Measurements from ENCODE around the gene RNF31.

RNF31 gene

DNA sequence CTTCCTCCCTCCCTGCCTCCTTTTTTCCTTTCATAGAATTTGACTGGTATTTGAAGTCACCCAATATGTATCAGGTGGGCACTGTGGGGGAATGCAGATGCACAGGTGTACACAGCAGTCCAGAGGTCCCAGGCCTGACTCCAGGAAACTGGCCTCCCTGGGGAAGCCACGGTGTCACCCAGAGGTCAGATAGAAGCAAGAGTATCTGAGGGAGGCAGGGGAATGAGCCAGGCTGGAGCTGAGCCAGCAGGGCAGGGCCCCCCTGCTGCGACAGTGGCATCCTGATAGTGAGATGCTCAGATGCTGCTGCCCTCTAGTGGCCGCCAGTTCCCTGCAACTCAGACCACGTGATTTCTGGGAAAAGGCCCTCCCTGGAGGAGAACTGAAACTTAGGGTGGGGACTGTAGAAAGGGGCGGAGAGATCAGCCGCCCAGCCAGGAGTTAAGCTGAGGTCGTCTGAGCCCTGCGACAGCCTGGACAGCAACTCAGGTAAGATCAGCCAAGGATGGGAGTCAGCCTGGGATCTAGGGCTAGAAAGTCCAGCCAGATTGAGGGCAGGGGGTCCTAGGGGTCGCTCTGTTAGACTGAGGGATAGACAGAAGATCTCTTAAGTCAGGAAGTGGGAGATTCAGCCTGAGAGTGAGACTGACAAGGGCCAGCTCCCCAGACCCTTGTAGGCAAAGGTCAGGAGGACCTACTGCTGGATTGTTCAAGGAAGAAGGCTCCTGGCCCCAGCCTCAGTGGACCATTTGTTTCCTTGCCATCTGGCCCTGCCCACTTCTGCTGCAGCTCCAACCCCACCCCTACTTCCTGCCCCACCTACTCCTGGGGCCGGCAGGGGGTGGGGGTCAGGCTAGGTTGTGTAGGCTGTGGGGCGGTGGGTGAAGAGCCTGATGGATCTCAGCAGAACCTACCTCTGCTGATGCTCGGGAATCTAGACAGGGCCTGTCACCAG is 13.8 kb downstream of the RNF31 start, which contains the start of gene IRF9:
TSS of gene IRF9 (plus strand) at position 416 of the 955 bp plus-strand sequence. CDS start 880 bp downstream, outside the sequence.
- peak; percentile 96 for DNase-seq

DNA sequence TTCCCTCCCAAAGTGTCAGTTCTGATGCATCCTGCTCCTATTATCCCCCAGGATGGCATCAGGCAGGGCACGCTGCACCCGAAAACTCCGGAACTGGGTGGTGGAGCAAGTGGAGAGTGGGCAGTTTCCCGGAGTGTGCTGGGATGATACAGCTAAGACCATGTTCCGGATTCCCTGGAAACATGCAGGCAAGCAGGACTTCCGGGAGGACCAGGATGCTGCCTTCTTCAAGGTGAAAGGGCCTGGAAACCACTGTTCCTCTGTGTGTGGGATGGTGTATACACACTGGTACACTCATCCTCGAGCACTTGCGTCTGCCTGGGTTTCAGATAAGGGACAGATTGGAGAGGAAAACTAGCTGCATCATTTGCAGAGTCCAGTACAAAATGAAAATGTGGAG is 14.8 kb downstream of the RNF31 start:
- no peak for DNase-seq

DNA sequence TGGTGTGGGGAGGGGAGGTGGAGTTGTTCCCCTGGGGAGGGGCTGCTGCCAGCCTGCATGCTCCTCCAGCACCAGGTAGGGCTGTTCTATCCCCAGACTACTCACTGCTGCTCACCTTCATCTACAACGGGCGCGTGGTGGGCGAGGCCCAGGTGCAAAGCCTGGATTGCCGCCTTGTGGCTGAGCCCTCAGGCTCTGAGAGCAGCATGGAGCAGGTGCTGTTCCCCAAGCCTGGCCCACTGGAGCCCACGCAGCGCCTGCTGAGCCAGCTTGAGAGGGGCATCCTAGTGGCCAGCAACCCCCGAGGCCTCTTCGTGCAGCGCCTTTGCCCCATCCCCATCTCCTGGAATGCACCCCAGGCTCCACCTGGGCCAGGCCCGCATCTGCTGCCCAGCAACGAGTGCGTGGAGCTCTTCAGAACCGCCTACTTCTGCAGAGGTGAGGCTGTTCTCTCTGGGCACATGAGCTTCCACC is 17.3 kb downstream of the RNF31 start:
- no peak for DNase-seq

DNA sequence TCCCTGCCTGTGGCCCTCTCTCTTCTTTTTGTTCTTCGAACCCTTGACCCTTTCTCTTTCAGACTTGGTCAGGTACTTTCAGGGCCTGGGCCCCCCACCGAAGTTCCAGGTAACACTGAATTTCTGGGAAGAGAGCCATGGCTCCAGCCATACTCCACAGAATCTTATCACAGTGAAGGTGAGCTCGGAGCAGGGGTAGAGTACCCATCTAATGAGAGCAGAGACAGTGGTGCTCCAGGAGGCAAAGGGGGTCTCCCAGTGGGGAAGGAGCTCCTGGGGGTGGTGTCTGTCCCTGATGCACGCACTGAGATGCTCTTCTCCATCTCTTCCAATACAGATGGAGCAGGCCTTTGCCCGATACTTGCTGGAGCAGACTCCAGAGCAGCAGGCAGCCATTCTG is 18.5 kb downstream of the RNF31 start:
- no peak for DNase-seq

DNA sequence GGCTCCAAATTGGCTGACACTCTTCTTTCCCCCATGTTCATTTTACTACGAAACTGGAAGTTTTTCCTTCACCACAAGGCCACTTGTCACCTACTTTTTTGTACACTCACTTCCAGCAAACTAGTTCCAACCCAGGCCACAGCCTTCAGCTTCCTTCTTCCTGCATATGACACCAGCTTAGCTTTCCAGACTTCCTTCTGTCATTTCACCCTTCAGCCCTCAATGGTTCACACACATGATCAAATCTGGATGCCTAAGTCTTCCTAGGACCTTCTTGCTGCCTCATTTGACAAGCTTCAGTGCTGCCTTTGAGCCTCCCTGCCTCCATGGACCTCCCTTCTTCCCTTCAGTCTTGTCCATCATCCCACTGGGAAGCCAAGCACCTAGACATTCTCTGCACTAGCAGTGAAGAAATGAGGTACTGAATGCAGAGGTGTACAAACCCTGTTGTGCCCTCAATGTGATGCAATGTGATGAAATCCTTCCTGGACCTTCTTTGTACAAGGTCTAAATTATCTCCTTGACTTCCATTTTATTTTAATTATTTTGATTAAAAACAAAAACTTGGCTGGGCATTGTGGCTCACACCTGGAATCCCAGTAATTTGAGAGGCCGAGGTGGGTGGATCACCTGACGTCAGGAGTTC is 20.3 kb downstream of the RNF31 start:
- DNase-seq, result no peak

DNA sequence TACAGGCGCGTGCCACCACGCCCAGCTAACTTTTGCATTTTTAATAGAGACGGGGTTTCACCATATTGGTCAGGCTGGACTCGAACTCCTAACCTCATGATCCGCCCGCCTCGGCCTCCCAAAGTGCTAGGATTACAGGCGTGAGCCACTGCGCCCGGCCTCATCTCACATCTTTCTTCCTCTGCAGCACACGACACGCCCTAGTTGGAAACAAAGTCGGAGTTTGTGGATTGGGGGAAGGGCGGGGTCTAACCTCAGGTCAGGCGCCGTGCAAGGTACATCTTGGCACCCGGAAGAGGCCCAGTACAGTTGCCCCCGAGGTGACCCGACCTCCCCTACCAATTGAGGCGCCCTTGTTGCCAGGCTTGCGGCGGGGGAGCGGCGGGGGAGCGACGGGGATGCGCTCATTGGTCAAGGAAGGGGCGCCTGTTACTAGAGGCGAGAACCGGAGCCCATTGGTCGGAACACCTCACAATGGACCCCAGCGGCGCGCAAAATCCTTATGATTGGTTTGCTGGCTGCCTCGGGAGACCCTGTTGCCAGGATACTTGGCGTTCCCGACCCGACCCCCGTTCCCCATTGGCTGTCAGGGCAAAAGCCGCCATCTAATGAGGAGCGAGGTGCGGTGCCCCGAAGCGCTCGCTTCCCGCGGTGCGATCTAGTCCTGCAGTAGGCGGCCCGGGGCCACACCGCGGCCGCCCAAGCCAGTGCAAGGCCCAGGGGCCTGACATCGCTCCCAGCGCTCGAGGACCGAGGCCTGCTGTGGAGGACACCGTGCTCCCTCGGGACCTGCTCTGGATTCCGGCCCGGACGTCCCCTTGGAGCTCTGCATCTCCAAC is 24.3 kb downstream of the RNF31 start, which contains the start of gene REC8:
TSS of gene REC8 (plus strand) at position 659 of the 839 bp plus-strand sequence. CDS start 473 bp downstream, outside the sequence.
- peak; percentile 99 for DNase-seq

DNA sequence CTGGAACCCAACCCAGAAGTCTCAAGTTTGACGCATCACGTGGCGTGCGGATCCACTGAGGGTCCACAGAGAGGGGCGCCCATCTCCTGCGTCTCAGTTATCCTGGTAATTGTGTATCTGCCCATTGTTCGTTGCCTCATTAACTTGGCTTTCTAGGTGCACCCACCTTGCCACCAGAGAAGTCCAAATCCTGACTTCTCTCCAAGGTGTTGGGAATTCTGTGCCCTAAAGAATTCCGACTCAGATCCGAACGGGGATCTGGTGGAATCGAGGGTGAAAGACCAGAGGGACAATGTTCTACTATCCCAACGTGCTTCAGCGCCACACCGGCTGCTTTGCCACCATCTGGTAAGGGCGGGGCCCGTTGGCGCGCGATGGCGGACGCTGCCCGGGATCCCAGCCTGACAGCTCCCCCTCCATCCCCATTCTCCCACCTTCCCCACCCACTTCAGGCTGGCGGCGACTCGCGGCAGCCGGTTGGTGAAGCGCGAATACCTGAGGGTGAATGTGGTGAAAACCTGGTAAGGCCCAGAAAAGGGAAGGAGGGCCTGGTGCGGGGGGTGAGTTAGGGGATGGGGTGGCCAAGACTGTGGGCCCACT is 25.1 kb downstream of the RNF31 start:
- DNase-seq, result peak; percentile 57

DNA sequence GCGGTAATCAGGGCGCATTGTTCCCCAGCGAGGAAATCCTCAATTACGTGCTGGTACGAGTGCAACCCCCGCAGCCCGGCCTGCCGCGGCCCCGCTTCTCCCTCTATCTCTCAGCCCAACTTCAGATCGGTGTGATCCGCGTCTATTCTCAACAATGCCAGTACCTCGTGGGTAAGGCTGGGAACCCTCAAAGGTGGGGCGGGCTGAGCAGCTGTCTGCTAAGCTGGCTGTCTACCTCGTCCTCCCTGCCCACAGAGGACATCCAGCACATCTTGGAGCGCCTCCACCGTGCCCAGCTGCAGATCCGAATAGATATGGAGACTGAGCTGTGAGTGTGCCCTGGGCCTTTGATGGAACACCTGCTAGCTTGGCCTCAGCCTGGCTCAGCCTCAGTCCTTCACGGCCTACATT is 25.6 kb downstream of the RNF31 start:
- peak; percentile 33 for DNase-seq

DNA sequence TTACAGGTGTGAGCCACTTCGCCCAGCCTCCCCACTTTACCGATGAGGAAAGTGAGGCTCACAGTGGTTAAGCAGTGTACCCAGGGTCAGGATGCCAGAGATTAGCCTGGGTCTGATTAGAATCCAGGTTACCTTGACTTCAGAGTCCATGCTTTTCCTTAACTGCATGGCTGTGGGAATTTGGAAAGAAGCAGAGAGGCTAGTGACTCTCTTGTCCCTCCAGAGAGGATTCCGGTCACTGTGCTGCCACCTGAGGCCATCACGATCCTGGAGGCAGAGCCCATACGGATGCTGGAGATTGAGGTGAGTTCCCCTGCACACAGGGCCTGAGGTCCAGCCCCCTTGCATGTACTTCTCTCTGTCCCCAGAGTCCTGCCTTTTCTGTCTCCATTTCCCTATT is 29.3 kb downstream of the RNF31 start:
- no peak for DNase-seq

DNA sequence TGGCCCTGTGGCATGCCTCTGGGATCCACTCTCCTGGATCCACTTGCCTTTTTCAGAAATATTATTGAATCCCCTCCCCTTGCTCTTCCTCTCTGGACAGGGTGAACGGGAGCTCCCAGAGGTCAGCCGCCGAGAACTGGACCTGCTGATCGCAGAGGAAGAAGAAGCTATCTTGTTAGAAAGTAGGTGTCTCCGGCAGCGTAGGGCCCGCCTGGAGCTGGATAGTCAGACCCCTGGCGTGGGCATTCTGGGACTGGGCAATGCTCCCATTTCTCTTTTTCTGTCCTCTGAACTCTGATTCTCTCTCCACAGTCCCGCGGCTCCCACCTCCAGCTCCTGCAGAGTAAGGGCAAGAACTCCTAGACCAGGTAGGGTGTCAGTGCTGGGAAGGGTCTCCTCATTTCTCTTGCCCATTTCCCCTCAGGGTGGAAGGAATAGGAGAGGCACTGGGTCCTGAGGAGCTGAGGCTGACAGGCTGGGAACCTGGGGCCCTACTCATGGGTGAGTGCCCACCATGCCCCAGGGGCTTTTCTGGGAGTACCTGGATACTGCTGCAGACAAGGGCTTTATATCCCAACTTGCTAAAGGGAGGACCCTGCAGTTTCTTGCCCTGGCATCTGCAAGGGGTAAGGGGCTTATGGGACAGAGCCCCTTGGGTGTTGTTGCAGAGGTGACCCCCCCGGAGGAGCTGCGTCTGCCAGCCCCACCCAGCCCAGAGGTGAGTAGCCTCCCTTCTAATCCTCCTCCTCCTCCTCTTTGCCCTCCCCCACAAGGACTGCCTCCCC is 29.9 kb downstream of the RNF31 start:
- DNase-seq, result no peak

DNA sequence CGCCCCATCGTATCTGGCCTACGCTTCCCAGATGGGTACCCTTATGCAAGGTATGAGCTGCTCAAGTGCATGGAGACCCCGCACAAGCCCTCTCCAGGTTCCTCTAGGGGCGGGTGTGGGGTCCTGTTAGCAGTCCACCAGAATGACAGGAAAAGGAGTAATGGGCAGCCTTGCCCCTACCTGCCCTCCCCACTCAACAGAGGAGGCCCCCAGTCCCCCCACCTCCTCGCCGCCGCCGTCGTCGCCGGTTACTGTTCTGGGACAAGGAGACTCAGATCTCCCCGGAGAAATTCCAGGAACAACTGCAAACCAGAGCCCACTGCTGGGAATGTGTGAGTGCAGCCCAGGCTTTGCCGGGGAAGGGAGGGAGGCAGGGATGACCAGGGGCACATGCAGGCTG is 30.6 kb downstream of the RNF31 start:
- no peak for DNase-seq

DNA sequence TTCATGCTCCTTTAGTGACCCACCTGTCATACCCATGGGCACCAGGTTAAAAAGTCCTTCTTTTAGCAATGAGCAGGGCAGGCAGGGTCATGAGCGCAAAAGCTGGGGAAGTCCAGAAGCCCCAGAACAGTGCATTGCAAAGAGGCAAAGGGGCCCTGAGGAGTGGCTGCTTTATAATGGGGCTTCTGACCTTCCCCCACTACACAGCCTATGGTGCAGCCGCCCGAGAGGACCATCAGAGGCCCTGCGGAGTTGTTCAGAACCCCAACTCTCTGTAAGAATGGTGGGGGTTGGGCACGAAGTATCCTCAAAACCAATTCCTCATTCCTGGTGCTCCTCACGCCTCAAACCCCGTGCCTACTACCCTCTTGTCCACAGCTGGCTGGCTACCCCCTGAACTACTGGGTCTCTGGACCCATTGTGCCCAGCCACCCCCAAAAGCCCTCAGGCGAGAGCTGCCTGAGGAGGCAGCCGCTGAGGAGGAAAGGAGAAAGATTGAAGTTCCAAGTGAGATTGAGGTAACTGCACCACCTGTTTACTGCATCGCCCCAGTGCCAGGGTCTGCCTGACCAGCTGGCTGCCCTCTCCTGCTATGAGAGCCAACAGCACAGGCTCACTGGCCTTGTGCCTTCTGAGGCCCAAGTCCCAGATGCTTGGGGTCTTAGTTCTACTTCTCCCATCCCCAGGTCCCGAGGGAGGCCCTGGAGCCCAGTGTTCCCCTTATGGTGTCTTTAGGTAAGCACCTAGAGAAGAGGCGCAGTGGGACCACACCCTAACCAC is 31.3 kb downstream of the RNF31 start:
- no peak for DNase-seq

DNA sequence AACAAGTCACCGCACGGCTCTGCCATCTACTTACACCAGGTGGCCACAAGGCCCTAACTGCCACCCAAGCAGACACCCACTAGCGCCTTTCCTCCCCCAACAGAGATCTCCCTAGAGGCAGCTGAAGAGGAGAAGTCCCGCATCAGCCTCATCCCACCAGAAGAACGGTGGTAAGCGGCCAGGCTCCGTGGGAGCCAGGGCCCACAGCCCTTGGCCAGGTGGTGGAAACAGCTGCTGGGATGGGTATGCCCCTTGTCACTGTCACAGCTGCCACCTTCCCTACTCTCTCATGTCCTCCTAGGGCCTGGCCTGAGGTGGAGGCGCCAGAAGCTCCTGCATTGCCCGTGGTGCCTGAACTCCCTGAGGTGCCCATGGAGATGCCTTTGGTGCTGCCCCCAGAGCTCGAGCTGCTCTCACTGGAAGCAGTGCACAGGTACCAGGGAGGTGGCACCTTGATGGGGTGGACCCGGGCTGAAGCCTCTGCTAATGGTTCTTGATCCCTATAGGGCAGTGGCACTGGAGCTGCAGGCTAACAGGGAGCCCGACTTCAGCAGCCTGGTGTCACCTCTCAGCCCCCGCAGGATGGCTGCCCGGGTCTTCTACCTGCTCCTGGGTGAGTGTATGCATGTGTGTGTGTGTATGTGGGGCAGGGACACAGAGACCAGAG is 32.1 kb downstream of the RNF31 start:
- DNase-seq, result peak; percentile 18

DNA sequence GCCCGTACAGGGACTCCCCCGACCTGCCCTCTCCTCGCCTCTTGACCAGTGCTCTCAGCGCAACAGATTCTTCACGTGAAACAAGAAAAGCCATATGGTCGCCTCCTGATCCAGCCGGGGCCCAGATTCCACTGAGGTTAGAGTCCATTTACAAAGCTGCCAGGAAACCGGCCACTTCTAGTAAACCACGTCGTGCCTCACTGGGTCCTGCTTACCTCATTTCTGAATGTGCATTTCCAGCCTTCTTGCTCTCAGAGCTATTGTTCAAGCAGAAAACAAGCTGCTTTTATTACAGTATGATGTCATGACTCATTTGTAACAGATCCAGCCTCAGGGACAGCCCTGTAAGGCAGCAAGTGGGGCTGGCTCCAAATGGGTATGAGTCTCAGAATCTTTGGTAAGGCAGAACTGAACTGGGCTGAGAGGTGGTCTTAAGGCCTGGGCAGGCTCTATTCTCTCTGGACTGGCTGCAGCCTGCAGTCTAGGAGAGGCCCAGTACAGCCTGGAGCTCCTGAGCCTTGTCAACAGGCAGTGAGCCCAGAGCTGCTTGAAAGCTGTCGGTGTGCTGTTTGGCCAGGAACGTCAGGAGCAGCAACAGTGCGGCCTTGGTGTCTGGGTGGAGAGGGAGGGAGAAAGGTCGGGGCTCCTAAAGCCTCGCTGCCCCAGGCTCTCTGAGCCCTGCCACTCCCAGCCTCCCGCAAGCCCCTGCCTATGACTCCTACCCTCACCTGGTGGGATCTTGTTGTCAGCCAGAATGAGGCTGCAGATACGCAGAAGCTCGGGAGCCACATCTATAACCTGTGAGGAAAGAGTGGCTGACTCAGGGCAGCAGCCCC is 32.9 kb downstream of the RNF31 start:
- DNase-seq, result no peak

DNA sequence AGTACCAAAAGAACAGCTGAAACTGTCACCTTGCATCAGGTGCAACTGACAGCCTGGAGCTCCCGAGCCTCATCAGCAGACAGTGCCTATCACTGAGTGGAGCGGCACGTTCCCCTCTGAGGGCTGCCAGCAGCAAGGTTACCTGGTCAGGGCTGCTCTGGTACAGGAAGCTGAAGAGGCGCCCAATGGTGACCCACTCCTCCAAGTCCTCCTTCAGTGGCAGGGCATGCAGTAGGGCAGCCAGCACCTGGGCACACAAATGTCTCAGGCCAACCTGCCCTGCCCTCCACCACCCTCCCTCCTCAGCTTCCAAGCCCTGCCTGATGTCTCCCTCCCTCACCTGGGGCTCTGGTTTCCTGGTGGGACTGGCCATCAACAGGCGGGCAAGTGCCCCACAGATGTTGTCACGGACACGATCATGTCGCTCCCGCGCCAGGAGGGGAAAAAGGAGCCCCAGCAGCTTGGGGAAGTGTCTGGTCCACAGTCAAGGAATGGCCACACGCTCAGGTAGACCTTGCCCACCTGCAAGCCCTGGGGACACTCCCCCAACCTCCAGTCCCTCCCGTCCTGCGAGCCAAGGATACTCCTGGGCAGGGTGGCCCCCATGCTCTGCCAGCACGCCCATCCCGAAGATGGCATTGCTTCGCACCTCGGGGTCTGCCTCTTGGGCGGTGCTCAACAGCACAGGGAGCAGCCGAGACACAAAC is 34.2 kb downstream of the RNF31 start:
- no peak for DNase-seq

DNA sequence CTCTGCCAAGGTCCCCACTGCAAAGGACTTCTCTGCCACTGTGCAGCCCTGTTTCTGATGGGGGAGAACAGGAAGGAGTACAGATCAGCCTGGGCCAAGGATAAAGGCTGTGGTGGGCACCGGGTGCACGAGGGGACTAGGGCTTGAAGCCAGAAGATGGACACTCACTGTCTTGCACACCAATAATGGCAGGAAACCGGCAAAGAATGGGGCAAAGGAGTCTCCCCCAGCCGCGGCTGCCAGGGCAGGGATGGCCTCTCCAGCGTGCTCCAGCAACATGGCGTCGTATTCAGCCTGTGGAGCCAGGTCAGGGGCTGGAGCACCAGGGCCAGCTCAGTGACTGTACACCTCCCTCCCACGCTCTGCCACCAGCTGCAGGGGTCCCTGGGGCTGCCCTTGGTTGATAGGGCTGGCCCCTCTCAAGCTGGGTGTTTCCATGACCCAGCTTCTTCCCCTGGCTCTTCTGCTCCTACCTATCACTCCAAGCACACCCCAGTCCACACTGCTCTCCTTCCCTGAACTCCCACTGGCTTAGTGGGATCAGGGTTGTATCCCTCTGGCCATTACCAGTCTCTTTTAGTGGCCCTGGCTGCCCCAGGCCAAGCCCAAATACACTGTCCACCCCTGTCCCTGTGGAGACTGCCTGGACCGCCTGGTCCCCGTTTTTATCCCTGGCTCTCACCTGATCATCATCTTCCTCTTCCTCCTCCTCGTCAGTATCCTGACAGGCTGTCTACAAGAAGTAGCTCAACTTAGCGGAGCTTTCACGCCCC is 35.0 kb downstream of the RNF31 start:
- no peak for DNase-seq

DNA sequence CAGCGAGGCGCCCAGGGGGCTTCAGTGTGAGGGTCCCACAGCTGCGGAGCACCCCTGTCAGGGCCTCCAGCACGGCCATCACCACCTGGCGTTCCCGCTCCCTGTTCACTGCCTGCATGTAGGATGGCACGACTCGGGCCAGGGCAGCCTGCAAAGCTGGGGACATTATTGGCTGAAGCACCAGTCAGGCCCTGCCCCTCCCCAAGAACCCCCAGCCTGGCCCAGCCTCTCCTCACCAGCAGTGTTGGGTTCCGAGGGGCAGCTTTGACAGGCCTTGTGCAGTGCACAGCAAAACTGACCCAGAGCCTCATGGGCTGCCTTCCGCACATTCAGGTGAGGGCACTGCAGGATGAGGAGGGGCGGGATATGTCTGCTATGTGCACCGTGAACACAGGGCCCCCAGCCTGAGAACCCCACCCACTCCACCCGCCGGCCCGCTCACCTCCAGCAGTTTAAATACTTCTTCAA is 35.8 kb downstream of the RNF31 start:
- no peak for DNase-seq

All from NCI-H82 (cell line).